Stomach (tissue), 4 donors: ENCODE data around the gene MAP7.

ENCODE experiments used
- EP300 ChIP-seq: sonication (generic); formaldehyde crosslinking; IDR thresholded peaks from one replicate; pipeline ENCODE4 v1.6.1; 2017; ENCODE audit warnings: antibody characterized with exemption
- POLR2A ChIP-seq, 4 donors: fragments of 450-650 bp; IDR thresholded peaks; one replicate each; pipeline ENCODE4 v1.6.1; 2016; ENCODE audit warnings: antibody characterized with exemption in 4 of 4, control low read depth in 2 of 4, mild to moderate bottlenecking in 1 of 4, moderate library complexity in 1 of 4
- POLR2AphosphoS5 ChIP-seq, 3 donors: sonication (generic); formaldehyde crosslinking; IDR thresholded peaks; one replicate each; pipeline ENCODE4 v1.6.1; 2016; ENCODE audit warnings: antibody characterized with exemption in 3 of 3
- TF ChIP-seq, protein P1 (sequence below), 7 experiments: fragments of 450-650 bp in 4 of 7; fragments of 200-600 bp in 3 of 7; sonication (generic) in 3 of 7; IDR thresholded peaks; one replicate each; pipeline ENCODE4 v1.5.1; 2016 to 2019; ENCODE audit warnings: antibody characterized with exemption in 7 of 7, control low read depth in 2 of 7, mild to moderate bottlenecking in 1 of 7

- TF ChIP-seq, protein P1, sequence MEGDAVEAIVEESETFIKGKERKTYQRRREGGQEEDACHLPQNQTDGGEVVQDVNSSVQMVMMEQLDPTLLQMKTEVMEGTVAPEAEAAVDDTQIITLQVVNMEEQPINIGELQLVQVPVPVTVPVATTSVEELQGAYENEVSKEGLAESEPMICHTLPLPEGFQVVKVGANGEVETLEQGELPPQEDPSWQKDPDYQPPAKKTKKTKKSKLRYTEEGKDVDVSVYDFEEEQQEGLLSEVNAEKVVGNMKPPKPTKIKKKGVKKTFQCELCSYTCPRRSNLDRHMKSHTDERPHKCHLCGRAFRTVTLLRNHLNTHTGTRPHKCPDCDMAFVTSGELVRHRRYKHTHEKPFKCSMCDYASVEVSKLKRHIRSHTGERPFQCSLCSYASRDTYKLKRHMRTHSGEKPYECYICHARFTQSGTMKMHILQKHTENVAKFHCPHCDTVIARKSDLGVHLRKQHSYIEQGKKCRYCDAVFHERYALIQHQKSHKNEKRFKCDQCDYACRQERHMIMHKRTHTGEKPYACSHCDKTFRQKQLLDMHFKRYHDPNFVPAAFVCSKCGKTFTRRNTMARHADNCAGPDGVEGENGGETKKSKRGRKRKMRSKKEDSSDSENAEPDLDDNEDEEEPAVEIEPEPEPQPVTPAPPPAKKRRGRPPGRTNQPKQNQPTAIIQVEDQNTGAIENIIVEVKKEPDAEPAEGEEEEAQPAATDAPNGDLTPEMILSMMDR (IDR thresholded peaks at IDR 0.05): no peak
- TF ChIP-seq POLR2A (IDR thresholded peaks at IDR 0.05): no peak
- no peak for TF ChIP-seq POLR2AphosphoS5 (IDR thresholded peaks at IDR 0.05)
- no peak for TF ChIP-seq EP300
Observed at GRCh38 chr6:136347847-136348246, 202.4 kb downstream of the MAP7 start.
